ENCODE data around the gene MTUS2. TPM values are rescaled to one million over a fixed set of nuclear protein-coding genes. Genes with fewer than 3 reads are reported as not detected.

The MTUS2 gene
- polyA plus RNA-seq, 3 donors from 2014 or later: 0.02 TPM; not detected in 2

DNA sequence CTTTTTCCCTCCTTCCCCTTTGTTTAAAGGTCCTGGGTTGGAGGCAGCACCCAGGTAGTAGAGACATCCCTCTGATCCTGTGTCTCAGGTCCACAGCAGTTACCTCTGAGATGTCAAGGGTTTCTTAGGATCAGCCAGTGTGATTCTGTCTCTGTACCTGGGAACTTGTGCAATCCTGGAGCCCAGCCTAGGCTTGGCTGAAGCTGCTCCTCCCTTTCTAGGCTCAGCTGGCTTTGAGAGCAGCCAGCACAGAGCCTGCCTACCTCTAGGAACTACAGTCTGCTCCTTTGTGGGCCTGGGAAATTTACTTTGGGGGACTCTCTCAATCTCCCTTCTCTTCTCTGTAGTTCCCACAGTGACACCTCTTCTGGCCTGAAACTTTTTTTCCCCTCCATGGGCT lies 171.6 kb downstream of the MTUS2 start:
- Mint-ChIP-seq H3K36me3 (no peaks in the 10 kb centered on the region), H3K27me3 (ENCODE audit: low read depth in 3 of 3) (peaks cover 3 to 5% (median 5%) of the 10 kb centered on the region in 3 donors), H3K27ac (no peak overlapping the region), H3K4me3 (no peak overlapping the region), H3K9me3 (peaks cover 0 to 16% (median 5%) of the 10 kb centered on the region in 6 donors), H3K4me1 (no peaks in the 10 kb centered on the region)
- DNase-seq: no peak

GRCh38 chr13:29000826-29001225 lies 180.7 kb downstream of the MTUS2 start:
- H3K27me3 Mint-ChIP-seq (ENCODE audit: low read depth in 3 of 3): peaks cover 0 to 6% (median 3%) of the 10 kb centered on the region in 3 donors

DNA sequence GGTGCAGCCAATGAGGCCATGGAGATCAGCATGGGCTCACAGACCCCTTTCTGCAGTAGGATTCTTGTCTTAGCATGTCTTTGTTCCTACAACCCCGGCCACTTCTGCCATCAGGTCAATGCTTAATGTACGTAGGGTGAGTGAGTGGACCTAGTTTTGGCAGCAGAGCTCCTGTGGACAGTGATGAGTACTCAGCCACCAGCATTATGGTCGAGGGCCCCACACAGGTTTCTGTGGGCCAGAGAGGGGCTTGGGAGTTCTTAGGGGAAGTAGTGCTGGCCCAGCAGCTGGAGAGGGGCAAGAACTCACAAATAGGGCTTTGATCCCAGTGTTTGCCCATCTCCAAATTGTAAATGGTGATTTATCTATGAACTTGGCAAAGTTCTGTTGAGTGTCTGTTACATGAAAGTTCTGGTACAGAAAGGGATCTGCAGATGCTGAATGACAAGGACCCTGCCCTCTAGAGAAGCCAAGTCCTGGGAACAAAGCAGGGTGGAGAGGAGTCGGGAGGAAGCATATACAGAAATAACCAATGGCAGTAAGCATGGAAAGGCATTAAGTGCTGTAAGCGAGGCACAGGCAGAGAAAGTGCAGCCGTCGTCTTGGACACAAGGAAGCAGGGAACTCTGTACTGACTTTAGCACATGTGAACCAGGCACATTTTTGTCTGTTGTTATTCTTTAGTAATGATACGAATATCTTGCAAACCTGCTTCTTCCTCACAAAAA lies 185.1 kb downstream of the MTUS2 start:
- peaks cover 0 to 19% (median 8%) of the 10 kb centered on the region in 6 donors for H3K9me3 Mint-ChIP-seq
- peaks cover 0 to 4% (median 3%) of the 10 kb centered on the region in 3 donors for H3K27me3 Mint-ChIP-seq (ENCODE audit: low read depth in 3 of 3)
- H3K4me3 Mint-ChIP-seq: no peak overlapping the region
- DNase-seq: no peak
- H3K27ac Mint-ChIP-seq: no peak overlapping the region
- no peaks in the 10 kb centered on the region for H3K36me3 Mint-ChIP-seq
- H3K4me1 Mint-ChIP-seq: no peaks in the 10 kb centered on the region

More at GRCh38 chr13:29000826-29001225, 180.7 kb downstream of the MTUS2 start:
- Mint-ChIP-seq H3K9me3 (peaks cover 0 to 20% (median 8%) of the 10 kb centered on the region in 6 donors), H3K27ac (no peak overlapping the region), H3K36me3 (no peaks in the 10 kb centered on the region), H3K4me1 (no peaks in the 10 kb centered on the region), H3K4me3 (no peak overlapping the region)
- DNase-seq: no peak

GRCh38 chr13:29005763-29006120 lies 185.6 kb downstream of the MTUS2 start:
- no peaks in the 10 kb centered on the region for H3K36me3 Mint-ChIP-seq
- peaks cover 0 to 4% (median 4%) of the 10 kb centered on the region in 3 donors for H3K27me3 Mint-ChIP-seq (ENCODE audit: low read depth in 3 of 3)
- no peak overlapping the region for H3K27ac Mint-ChIP-seq
- DNase-seq: no peak
- no peak overlapping the region for H3K4me3 Mint-ChIP-seq
- no peaks in the 10 kb centered on the region for H3K4me1 Mint-ChIP-seq
- H3K9me3 Mint-ChIP-seq: peaks cover 0 to 20% (median 7%) of the 10 kb centered on the region in 6 donors

GRCh38 chr13:29006359-29006850 lies 186.3 kb downstream of the MTUS2 start:
- Mint-ChIP-seq H3K9me3 (peaks cover 0 to 15% (median 2%) of the 10 kb centered on the region in 6 donors), H3K27ac (no peak overlapping the region), H3K36me3 (no peaks in the 10 kb centered on the region), H3K27me3 (ENCODE audit: low read depth in 3 of 3) (peaks cover 0 to 3% (median 2%) of the 10 kb centered on the region in 3 donors), H3K4me3 (no peak overlapping the region), H3K4me1 (no peaks in the 10 kb centered on the region)
- no peak for DNase-seq

DNA sequence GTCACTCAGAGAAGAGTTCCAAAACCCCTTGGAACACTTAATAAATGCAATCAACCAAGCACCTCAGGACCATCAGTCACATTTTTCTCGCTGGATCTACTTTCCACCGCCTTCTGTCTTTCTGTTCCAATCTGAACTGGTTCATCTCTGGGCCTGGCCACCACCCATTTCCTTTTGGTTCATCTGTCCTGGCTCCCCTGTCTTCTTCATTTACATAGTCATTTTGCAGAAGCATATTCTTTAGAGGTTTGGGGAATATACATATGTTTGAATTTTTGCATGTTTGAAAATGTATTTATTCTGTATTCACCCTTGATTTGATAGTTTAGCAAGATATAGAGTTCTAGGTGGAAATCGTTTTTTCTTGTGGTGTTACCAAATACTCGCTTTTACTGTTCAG lies 188.2 kb downstream of the MTUS2 start:
- H3K27me3 Mint-ChIP-seq (ENCODE audit: low read depth in 3 of 3): peaks cover 0 to 3% (median 2%) of the 10 kb centered on the region in 3 donors
- H3K9me3 Mint-ChIP-seq: peaks cover 0 to 15% (median 1%) of the 10 kb centered on the region in 6 donors
- no peaks in the 10 kb centered on the region for H3K4me1 Mint-ChIP-seq
- no peak for DNase-seq
- no peak overlapping the region for H3K4me3 Mint-ChIP-seq
- H3K36me3 Mint-ChIP-seq: no peaks in the 10 kb centered on the region
- no peak overlapping the region for H3K27ac Mint-ChIP-seq

- Mint-ChIP-seq H3K4me3 (no peak overlapping the region), H3K4me1 (no peaks in the 10 kb centered on the region), H3K27ac (no peak overlapping the region), H3K9me3 (peaks cover 0 to 5% (median 1%) of the 10 kb centered on the region in 6 donors), H3K36me3 (no peaks in the 10 kb centered on the region), H3K27me3 (ENCODE audit: low read depth in 3 of 3) (no peaks in the 10 kb centered on the region)
- no peak for DNase-seq
These were observed 200.2 kb downstream of the MTUS2 start for GRCh38 chr13:29020314-29020713.

GRCh38 chr13:29021311-29021710 lies 201.2 kb downstream of the MTUS2 start:
- Mint-ChIP-seq H3K4me1 (no peaks in the 10 kb centered on the region), H3K36me3 (no peaks in the 10 kb centered on the region), H3K27me3 (ENCODE audit: low read depth in 3 of 3) (no peaks in the 10 kb centered on the region), H3K9me3 (peaks cover 0 to 7% (median 1%) of the 10 kb centered on the region in 6 donors), H3K4me3 (no peak overlapping the region), H3K27ac (no peak overlapping the region)
- no peak for DNase-seq

DNA sequence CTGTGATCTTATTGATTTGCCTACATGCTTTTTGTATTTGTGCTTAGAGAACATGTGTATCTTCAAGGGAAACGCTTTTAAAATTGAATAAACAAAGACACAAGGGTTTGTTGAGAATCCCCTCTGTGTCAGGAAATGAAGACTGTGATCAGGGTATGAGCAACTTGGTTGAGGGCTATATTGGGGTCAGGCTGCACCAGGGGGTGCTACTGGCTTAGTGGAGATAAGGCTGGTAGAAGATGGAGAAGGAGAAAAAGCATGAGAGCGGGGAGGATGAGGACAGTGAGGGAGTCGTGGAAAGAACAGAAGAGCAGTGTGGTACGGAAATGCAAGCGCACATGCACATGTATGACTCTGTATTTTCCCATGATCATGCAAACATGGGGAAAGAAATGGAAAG lies 201.6 kb downstream of the MTUS2 start:
- H3K36me3 Mint-ChIP-seq: no peaks in the 10 kb centered on the region
- peaks cover 0 to 7% (median 1%) of the 10 kb centered on the region in 6 donors for H3K9me3 Mint-ChIP-seq
- H3K4me1 Mint-ChIP-seq: no peaks in the 10 kb centered on the region
- no peak for DNase-seq
- no peak overlapping the region for H3K27ac Mint-ChIP-seq
- H3K27me3 Mint-ChIP-seq (ENCODE audit: low read depth in 3 of 3): no peaks in the 10 kb centered on the region
- no peak overlapping the region for H3K4me3 Mint-ChIP-seq

GRCh38 chr13:29022410-29022809 lies 202.3 kb downstream of the MTUS2 start:
- no peak for DNase-seq
- Mint-ChIP-seq H3K4me3 (no peak overlapping the region), H3K36me3 (no peaks in the 10 kb centered on the region), H3K27me3 (ENCODE audit: low read depth in 3 of 3) (no peaks in the 10 kb centered on the region), H3K4me1 (no peaks in the 10 kb centered on the region), H3K27ac (no peak overlapping the region), H3K9me3 (peaks cover 0 to 7% (median 1%) of the 10 kb centered on the region in 6 donors)

DNA sequence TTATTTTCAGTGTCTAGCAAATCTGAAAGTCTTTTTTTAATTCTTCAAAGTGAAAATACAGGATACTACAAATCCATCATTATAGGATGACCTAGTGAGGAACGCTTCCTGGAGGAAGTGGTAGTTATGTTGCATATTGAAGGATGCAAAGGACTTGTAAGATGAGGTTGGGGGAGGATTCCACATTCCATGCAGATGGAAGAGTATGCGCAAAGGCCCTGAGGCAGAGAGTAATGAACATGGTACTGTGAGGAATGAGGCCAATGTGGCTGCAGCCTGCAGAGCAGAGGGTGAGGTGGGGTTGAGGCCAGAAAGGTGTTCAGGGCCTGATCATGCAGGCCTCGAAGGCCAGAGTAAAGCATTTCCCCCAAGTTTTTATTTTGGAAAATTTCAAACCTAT lies 202.8 kb downstream of the MTUS2 start:
- peaks cover 0 to 2% (median 0%) of the 10 kb centered on the region in 3 donors for H3K27me3 Mint-ChIP-seq (ENCODE audit: low read depth in 3 of 3)
- no peaks in the 10 kb centered on the region for H3K4me1 Mint-ChIP-seq
- H3K27ac Mint-ChIP-seq: no peak overlapping the region
- H3K36me3 Mint-ChIP-seq: no peaks in the 10 kb centered on the region
- H3K9me3 Mint-ChIP-seq: peaks cover 0 to 7% (median 0%) of the 10 kb centered on the region in 6 donors
- no peak overlapping the region for H3K4me3 Mint-ChIP-seq
- no peak for DNase-seq

- no peak for DNase-seq
- H3K36me3 Mint-ChIP-seq: no peaks in the 10 kb centered on the region
- no peaks in the 10 kb centered on the region for H3K4me1 Mint-ChIP-seq
- H3K9me3 Mint-ChIP-seq: peaks cover 0 to 12% (median 6%) of the 10 kb centered on the region in 6 donors
- H3K4me3 Mint-ChIP-seq: no peak overlapping the region
- no peak overlapping the region for H3K27ac Mint-ChIP-seq
- peaks cover 0 to 5% (median 0%) of the 10 kb centered on the region in 3 donors for H3K27me3 Mint-ChIP-seq (ENCODE audit: low read depth in 3 of 3)
These were observed 204.6 kb downstream of the MTUS2 start for GRCh38 chr13:29024783-29025182.

DNA sequence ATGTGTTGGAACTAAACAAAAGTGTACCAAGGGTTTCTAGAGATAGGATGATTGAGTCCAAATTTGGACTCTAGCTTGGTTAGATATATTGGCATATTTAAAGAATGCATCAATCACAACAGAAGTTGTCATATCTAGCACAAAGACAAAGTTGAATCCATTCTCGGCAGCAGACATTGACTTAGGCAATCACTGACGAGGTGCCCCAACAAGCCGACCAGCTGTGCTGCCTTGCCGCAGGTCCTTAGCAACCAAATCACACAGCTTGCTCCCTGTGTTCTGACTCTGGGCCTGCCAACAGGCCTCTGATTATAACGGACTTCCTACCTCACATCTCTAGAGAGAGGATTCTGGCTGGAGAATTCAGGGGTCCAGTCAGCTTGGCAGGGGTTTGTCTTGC lies 208.7 kb downstream of the MTUS2 start:
- no peak overlapping the region for H3K4me3 Mint-ChIP-seq
- H3K27ac Mint-ChIP-seq: no peak overlapping the region
- H3K4me1 Mint-ChIP-seq: no peaks in the 10 kb centered on the region
- H3K36me3 Mint-ChIP-seq: no peaks in the 10 kb centered on the region
- H3K9me3 Mint-ChIP-seq: peaks cover 0 to 19% (median 7%) of the 10 kb centered on the region in 6 donors
- peaks cover 0 to 5% (median 0%) of the 10 kb centered on the region in 3 donors for H3K27me3 Mint-ChIP-seq (ENCODE audit: low read depth in 3 of 3)
- DNase-seq: no peak

GRCh38 chr13:29038700-29039099 lies 218.6 kb downstream of the MTUS2 start:
- Mint-ChIP-seq H3K27ac (no peak overlapping the region), H3K4me3 (no peak overlapping the region), H3K27me3 (ENCODE audit: low read depth in 3 of 3) (peaks cover 0 to 3% (median 3%) of the 10 kb centered on the region in 3 donors), H3K4me1 (no peaks in the 10 kb centered on the region), H3K9me3 (peaks cover 0 to 15% (median 4%) of the 10 kb centered on the region in 6 donors), H3K36me3 (peaks cover 0 to 3% (median 0%) of the 10 kb centered on the region in 3 donors)
- no peak for DNase-seq

Data from immature natural killer cell (primary cell).